HG03460 (cell line): ENCODE results near the gene TWF2.
A peak's percentile ranks its signal among the peaks of the same experiment; 100 is the strongest.

Source experiments
- ATAC-seq: cut with Tn5 transposase; IDR thresholded peaks from one replicate; pipeline ENCODE4 v1.9.1; 2021; ENCODE audit not compliant: unreplicated experiment

TWF2 gene

DNA sequence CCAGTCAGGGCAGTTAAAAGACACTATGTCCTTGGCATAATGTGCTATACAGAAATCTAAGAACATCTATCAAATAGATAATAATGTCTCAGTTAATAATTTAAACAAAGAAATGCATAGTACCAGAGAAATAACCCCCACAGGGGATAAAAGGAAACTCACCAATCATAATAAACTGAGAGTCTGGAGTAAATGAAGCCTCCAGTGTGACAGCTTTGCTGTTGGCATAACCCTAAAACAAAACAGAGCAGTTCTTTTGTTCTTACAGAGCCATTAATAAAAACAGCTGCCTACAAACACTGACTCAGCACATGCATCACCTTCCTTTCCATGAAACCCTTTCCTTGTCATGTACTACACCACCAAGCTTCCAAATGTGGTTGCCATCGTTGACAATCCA is 20.1 kb upstream of the TWF2 start:
- ATAC-seq: no peak

DNA sequence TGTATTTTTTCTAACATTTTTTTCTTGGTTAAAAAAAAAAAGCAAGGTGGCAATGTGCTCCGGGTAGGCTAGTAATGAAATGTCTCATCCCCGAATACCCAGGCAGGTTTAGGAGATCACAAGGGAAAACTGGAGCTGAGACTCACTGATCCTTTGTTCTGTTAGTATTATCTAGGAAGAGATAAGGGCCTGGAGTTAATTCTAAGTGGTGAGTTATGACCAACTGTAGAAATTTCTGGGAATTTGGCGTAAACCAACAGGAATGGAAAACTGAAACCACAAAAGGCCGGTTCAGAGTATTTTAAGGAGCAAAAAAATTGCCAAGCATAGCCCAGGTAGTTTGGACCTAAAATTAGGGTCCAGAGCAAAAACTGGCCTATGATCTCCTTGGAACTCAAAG is 19.0 kb upstream of the TWF2 start:
- ATAC-seq: no peak

DNA sequence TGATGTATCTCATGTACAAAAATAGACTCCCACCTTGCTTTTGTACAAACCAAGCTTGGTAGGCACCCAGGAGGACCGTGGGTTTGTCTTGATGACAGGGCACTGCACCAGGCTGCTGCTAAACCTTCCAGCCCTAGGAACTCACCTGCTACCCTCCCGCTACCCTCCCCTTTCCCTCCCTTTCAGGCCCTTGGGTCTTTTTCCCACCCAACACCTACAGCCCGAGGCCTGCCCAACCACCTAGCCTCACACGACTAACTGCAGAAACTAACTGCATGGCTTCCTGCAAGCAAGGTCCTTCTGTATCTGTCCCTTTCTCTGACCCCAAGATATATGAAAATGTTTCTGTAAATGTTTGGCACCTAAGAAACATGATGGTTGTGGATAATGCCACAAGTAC is 17.7 kb upstream of the TWF2 start:
- ATAC-seq: no peak

DNA sequence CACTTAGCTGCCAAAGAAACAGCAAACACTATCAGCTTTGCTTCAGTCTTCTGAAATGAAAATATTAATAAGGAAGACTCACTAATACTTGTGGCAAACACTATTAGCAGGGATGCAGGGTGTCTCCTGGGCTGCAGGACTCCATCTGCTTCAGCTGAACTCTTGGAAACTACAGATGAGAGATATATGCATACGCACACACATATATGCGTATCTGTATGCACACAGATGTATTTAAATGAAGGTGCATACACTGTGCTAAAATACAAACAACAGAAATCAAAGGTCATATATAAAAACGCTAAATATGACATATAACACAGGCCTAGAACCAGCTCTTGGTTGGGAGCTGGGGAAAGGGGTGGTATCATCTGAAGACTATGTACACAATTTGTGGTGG is 17.2 kb upstream of the TWF2 start:
- ATAC-seq: no peak

DNA sequence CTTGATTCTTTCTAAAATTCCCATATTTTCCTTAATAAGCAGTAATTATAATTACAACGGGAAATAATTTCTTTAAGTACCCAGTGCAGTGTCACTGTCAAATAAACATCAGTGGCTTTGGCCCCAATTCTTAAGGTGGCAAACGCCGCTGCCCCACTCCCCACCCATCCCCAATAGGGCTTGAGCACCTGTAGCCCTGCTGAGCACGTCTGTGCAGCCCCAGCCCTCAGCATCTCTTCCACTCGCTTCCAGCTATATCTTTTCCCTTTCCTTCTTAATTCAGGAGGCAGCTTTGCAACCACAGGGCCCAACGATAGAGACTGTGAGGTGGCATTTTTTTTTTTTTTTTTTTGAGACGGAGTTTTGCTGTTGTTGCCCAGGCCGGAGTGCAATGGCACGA is 15.7 kb upstream of the TWF2 start:
- no peak for ATAC-seq

DNA sequence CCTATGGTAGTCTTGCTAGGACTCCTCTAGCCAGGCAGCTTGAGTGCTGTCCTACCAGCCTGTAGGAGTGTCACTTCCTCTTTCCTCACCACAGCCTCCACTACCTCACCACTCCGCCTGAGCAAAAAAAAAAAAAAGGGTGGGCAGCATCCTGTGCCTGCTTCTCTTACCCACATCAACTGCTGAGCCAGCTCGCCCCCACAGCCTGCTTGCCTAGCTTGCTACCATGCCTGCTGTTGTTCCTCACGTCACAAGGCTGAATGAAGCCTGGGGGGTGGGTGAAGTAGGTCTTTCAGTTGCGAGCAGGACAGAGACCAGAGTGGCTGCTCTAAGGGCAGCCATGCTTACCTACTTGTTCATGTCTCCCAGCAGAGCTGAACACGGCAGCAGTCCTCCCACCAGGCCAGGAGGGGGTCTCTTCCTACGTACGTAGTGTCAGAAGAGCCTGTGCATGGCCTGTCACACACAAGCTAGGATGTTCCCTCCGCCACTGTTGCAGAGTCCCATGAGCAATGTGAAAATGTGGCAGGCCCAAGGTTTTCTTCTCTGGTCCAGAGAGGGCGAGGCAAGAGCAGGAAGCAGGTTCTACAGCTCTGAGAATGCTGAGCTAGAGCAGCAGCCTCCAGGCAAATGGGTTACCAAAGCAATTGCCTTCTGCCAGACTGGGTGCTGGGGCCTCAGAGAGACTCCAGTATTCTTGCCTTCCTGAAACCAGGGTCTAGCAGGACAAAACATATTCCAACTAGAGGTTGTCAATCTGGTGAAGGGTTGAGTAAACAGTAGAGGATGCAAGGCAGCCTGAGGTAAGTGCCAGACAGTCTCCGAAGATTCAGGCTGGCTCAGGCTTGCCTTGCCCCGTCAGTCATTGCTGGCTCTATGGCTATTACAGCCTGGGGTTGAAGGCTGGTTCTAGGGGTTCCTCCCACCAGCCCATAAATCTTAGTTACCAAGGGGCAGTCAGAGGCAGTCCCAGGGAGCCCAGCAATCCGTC is 14.7 kb upstream of the TWF2 start:
- ATAC-seq: peak; percentile 92

DNA sequence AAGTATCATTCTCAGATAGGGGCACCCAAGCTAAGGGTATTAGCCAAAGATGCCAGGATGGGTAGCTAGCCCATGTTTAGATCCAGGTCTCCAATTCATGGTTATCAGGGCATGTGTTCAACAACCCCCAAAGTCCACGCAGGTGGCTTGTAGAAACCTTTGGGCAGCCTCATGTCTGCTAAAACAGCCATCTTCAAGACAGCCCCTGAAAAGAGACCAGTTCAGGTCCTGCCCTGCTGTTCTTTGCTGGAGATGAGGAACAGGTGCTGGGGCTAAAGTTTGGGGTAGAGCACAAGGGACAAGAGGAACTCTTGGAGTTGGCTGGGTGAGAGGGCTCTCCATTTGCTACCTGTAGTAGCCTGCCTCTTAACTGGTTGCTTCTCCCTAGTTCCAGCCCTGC is 11.2 kb upstream of the TWF2 start:
- no peak for ATAC-seq

DNA sequence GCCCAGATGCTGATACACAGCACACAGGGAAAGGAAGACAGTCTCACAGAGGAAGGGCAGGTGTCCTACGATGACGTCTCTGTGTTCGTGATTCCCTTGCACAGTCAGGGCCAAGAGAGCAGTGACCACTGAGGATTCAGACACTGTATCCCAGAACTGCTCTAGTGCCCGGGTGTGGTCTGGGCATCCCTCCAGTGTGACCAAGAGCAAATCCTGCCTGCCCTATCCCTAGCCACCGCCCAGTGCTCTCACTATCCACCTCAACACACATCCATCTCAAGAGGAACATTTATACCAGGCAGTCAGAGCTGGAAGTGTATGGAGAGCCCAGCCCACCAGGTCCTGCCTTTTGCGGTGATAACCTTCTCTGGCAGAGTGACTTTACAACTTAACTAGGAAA is 10.7 kb upstream of the TWF2 start:
- ATAC-seq: no peak

DNA sequence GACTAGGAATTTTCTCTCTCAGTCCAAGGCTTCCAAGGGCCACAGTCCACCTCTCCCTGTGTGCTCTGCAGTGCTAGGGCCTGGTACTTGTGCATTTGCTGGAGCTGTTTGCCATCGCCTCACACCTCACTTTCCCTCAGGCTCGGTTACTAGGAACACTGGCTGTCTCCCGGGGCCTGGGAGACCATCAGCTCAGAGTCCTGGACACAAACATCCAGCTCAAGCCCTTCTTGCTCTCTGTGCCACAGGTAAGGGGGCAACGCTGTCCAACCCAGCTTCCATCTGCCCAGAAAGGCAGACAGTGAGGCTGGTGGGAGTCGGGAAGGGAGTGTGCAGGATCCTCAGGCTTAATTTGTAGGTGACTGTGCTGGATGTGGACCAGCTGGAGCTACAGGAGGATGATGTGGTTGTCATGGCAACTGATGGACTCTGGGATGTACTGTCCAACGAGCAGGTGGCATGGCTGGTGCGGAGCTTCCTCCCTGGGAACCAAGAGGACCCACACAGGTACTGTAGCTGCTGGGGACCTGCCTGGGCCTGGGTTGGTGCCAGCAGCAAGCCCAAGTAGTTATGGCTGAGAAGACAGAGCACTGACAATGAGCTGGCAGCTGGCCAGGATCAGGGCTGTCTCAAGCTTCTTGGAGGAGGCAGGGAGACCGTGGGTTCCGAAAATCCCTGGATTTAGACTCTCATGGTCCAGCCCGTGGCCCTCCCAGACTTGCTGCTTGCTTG is 10.0 kb upstream of the TWF2 start:
- ATAC-seq: no peak

DNA sequence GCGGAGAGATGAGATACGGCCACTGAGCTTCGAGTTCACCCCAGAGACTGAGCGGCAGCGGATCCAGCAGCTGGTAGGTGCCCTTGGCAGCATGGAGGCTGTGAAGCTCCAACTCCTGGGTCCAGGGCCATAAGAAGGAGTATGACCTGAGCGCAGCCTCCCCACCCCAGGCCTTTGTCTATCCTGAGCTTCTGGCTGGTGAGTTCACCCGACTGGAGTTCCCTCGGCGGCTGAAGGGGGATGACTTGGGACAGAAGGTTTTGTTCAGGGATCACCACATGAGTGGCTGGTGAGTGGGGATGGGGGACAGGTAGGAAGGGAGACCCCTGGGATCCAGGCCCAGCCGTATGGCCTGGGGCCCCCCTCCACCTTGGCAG is 9.2 kb upstream of the TWF2 start:
- no peak for ATAC-seq

DNA sequence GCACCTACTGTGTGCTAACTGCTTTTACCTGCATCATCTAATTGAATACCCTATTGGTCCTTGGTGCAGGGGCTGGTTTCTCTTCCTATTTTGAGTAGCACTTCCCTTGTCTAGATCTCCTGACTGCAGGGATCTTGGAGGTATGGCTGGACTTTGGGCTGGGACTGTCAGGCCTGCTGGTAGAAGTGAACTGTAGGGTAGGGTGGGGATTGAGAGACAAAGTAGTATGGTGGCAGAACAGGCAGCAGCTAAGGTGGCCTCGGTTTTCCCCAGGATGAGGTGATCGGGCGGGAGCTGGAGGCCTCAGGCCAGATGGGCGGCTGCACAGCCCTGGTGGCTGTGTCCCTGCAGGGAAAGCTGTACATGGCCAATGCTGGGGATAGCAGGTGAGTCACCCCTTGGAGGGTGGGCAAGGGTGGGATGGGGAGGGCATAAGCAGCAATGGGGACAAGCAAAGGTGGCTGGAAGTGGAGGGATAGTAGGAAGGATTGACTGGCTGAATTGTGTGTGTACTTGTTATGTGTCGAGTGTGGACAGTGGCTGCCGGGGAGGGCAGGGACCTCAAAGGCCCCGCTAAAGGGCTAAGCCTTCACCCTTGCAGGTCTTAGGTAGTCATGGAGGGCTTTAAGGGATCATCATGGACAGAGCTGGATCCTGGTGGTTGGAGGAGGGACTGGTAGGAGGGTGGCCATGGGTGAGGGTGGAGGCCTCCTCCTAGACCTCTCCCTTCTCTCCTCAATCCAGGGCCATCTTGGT is 8.6 kb upstream of the TWF2 start:
- no peak for ATAC-seq

DNA sequence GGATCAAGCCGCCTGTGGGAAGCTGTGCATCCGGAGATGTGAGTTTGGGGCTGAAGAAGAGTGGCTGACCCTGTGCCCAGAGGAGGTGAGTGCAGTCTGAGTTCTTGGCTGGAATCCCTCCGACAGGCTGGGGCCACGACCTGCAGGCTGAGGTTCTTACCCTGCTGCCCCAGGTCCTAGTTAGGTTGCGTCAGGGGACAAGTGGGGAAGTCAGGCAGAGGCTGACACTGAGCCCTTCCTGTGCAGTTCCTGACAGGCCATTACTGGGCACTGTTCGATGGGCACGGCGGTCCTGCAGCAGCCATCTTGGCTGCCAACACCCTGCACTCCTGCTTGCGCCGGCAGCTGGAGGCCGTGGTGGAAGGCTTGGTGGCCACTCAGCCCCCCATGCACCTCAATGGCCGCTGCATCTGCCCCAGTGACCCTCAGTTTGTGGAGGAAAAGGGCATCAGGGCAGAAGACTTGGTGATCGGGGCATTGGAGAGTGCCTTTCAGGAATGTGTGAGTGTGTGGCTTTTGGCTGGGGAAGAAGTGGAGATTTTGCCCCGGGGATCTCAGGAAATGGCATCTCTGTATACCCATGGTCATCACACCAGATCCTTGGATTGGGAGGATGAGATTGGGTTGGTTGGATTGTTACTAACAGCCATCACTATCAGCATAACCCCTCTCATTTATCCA is 7.9 kb upstream of the TWF2 start:
- no peak for ATAC-seq

DNA sequence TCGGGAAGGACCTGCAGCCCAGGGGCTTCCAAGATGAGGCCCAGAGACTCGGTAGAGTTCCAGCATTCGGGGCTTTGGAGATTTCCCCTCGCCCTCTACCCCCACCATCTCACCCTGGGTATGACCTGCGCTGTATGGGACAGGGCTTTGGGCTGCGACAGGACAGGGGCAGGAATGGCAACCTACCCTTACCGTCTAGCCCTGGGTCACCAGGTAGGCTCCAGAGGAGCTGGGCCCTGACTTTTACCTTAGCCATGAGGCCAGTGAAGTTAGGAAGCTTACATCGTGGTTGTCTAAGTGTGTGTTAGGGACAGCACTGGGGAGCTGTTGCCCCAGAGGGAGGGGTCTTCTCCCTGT is 7.3 kb upstream of the TWF2 start:
- no peak for ATAC-seq

DNA sequence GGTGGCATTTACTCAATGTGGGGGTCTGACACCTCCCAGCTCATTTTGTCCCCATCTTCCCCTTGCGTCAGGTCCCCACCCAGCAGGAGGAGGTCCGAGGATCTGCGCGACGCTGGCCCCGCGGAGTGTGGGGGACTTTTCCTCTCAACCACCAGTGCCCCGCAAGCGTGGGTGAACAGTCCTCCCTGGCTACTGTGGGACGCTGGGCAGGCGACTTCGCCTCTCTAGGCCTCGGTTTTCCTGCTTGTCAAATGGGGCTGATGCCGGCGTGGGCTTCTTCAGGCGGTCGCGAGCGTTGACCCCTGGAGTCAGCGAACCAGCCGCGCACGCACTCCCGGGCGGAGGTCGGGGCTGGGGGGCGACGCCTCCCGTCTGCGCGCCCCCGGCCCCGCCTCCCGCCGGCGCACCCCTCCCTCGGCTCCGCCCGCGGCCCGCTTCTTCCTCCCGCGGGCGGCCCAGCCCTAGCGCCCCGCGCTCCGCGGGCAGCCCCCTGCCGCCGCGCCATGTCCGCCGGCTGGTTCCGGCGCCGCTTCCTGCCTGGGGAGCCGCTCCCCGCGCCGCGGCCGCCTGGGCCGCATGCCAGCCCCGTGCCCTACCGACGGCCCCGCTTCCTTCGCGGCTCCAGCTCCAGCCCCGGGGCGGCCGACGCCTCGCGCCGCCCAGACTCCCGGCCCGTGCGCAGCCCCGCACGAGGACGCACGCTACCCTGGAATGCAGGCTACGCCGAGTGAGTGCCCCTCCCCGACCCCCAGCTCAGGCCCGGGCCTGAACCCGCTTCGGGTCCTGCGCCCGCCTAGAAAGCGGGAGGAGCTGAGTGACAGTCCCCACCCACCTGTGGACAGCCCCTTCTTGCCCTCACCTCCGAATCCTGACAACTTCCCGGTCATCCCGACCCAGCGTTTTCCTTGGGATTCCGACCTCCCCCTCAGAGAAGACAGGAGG is 6.6 kb upstream of the TWF2 start, which contains the start of gene PPM1M:
Gene PPM1M (plus strand): TSS at position 438 of the 942 bp plus-strand sequence. CDS start 66 bp downstream, at position 504.
- ATAC-seq: no peak

DNA sequence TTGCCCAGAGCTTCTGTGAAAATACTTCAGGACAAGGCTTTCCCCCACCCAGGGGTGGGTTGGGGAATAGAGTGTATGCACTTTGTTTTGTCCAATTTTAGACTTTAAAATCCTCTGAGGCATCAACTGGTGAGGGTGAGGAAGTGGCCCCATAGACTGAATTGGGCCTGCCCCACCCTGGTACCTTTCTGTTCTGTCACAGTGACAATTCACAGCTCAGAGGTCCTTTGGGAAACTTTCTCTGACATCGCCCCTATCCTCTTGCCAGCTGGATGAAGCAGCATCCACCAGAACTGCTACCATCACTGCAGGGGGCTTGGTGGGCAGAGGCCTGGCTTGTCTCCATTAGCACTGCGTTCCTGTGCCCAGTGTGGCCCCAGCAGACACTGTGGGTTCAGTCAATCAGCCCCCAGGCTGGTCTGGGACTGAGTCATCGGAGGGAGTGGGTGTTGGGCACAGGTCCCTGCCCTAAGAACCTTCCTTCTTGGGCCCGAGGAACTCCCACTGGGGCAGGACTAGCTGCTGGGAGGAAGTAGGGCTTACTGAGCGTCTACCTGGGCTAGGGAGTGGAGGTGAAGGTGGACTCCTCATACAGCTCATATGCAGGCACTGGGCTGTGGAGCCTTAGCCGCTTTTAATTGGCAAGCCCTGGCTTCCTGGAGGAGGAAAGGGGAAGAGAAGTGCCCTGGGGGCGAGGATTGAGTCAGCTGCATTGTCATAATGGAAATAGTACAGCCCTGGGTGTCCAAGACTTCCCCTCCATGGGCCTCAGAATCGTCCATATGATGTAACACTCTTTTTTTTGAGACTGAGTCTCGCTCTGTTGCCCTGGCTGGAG is 5.1 kb upstream of the TWF2 start:
- ATAC-seq: peak; percentile 30

DNA sequence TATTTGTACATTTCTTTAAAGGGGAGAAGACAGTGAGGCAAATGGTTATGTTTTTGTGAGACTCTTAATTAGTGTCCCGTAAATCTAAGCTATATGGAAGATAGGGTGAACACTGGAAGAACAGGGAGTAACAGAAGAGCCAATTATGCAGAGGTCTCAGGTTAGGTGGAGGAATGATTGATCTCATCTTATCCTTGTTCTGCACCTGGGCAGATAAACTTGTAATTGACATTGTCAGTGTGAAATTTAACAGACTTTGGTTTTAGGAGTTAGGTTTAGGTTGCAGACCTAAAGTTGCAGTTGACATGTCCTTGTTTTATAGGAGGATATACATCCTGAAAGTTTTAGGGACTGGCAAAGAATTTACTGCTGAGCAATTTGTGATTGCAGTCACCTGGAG is 3.1 kb upstream of the TWF2 start:
- ATAC-seq: no peak

DNA sequence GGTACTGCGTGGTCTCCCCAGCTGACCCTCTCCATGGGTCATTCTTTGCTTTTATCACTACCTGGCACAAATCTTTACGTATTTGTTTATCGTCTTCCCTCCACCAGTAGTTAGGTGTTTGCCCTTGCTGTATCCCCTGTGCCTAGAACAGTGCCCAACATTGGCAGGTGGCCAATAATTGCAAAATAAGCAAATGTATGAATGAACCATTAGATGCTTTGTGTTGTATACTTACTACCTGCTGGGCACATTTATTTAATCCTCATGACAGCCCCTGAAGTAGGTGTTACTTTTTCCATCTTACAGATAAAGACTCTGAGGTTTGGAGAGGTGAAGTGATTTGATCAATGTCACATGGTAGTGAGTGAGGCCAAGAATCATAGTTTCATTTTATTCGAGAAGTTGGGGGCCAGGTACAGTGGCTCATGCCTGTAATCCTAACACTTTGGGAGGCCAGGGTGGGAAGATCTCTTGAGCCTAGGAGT is 2.0 kb upstream of the TWF2 start:
- no peak for ATAC-seq

DNA sequence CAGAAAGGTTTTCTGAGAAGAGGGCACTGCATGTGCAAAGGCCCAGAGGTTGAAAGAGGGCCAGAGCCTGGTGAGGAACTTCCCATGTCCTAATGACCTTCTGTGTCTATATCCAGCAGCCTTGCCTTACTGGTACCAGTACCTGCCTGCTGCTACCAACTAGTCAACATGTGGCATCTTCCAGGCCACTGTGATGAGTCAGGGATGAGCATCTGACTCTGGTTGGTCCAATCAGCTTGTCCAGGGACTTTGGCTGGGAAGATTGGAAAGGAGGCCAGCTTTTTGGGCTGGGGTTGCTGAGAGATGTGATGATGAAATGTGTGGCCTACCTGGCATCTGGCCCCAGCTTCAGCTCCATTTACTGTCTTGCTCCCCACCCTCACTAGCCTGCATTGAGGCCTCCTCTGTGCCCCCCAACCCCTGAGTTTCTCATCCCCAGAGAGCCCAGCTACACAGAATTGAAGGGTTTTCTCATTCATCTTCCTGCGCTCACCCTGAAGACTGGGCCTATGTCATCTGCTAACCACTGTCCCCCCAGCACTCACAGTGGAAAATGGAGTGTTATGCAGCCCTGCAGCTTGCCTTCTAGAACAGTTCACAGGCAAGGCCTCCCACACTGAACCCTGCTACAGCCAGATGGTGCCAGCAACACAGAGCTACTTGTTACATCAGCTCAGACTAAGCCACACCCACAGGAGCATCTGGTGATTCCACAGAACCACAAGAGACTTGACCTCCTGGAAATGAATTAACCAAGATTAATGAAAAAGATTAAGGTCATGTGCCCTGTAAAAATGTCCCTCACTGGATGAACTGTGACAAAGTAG is 1.3 kb upstream of the TWF2 start:
- ATAC-seq: no peak
